Measurements from ENCODE around the gene EIF4H. TPM values are rescaled to one million over a fixed set of nuclear protein-coding genes. Genes with fewer than 3 reads are reported as not detected.
"Not testable (repeated sequence)": the region's sequence is repeated elsewhere in the genome, so short reads cannot be mapped to it uniquely, and the experiment has no call there.

Gene EIF4H
- total and polyA plus RNA-seq, 2 experiments from 2014 or later = 183 to 309 TPM

DNA sequence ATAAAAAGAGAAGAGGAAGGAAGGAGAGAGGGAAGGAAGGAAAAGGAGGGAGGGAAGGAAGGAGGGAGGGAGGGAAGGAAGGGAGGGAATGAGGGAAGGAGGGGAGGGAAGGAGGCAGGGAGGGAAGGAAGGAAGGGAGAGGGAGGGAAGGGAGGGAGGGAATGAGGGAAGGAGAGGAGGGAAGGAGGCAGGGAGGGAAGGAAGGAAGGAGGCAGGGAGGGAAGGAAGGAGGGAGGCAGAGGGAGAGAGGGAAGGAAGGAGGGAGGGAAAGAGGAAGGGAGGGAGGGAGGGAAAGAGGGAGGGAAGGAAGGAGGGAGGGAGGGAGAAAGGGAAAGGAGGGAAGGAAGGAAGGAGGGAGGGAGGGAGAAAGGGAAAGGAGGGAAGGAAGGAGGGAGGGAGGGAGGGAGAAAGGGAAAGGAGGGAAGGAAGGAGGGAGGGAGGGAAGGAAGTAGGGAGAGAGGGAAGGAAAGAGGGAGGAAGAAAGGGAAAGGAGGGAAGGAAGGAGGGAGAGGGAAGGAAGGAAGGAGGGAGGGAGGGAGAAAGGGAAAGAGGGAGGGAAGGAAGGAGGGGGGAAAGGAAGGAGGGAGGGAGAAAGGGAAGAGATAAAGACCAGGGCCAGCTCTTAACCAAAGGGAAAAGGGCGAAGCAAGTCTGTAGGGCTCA is 29.9 kb downstream of the EIF4H start (continued):
- TF ChIP-seq, protein P1, sequence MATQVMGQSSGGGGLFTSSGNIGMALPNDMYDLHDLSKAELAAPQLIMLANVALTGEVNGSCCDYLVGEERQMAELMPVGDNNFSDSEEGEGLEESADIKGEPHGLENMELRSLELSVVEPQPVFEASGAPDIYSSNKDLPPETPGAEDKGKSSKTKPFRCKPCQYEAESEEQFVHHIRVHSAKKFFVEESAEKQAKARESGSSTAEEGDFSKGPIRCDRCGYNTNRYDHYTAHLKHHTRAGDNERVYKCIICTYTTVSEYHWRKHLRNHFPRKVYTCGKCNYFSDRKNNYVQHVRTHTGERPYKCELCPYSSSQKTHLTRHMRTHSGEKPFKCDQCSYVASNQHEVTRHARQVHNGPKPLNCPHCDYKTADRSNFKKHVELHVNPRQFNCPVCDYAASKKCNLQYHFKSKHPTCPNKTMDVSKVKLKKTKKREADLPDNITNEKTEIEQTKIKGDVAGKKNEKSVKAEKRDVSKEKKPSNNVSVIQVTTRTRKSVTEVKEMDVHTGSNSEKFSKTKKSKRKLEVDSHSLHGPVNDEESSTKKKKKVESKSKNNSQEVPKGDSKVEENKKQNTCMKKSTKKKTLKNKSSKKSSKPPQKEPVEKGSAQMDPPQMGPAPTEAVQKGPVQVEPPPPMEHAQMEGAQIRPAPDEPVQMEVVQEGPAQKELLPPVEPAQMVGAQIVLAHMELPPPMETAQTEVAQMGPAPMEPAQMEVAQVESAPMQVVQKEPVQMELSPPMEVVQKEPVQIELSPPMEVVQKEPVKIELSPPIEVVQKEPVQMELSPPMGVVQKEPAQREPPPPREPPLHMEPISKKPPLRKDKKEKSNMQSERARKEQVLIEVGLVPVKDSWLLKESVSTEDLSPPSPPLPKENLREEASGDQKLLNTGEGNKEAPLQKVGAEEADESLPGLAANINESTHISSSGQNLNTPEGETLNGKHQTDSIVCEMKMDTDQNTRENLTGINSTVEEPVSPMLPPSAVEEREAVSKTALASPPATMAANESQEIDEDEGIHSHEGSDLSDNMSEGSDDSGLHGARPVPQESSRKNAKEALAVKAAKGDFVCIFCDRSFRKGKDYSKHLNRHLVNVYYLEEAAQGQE (IDR thresholded peaks at IDR 0.05; ENCODE audit: unreplicated experiment) = no peak
- TF ChIP-seq EZH2phosphoT487 (IDR thresholded peaks at IDR 0.05; ENCODE audit: unreplicated experiment) (no peak), POLR2AphosphoS5 (IDR thresholded peaks at IDR 0.05; ENCODE audit: low read depth) (no peak), STAT1 (IDR thresholded peaks at IDR 0.05; ENCODE audit: unreplicated experiment) (no peak), EZH2 (IDR thresholded peaks at IDR 0.05; ENCODE audit: low read depth, unreplicated experiment) (no peak)
- TF ChIP-seq, protein P2, sequence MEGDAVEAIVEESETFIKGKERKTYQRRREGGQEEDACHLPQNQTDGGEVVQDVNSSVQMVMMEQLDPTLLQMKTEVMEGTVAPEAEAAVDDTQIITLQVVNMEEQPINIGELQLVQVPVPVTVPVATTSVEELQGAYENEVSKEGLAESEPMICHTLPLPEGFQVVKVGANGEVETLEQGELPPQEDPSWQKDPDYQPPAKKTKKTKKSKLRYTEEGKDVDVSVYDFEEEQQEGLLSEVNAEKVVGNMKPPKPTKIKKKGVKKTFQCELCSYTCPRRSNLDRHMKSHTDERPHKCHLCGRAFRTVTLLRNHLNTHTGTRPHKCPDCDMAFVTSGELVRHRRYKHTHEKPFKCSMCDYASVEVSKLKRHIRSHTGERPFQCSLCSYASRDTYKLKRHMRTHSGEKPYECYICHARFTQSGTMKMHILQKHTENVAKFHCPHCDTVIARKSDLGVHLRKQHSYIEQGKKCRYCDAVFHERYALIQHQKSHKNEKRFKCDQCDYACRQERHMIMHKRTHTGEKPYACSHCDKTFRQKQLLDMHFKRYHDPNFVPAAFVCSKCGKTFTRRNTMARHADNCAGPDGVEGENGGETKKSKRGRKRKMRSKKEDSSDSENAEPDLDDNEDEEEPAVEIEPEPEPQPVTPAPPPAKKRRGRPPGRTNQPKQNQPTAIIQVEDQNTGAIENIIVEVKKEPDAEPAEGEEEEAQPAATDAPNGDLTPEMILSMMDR (conservative IDR thresholded peaks at IDR 0.05; ENCODE audit: low read depth in 2 of 2) = no peak
- TF ChIP-seq, protein P3, sequence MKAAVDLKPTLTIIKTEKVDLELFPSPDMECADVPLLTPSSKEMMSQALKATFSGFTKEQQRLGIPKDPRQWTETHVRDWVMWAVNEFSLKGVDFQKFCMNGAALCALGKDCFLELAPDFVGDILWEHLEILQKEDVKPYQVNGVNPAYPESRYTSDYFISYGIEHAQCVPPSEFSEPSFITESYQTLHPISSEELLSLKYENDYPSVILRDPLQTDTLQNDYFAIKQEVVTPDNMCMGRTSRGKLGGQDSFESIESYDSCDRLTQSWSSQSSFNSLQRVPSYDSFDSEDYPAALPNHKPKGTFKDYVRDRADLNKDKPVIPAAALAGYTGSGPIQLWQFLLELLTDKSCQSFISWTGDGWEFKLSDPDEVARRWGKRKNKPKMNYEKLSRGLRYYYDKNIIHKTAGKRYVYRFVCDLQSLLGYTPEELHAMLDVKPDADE (IDR thresholded peaks at IDR 0.05) = no peak

DNA sequence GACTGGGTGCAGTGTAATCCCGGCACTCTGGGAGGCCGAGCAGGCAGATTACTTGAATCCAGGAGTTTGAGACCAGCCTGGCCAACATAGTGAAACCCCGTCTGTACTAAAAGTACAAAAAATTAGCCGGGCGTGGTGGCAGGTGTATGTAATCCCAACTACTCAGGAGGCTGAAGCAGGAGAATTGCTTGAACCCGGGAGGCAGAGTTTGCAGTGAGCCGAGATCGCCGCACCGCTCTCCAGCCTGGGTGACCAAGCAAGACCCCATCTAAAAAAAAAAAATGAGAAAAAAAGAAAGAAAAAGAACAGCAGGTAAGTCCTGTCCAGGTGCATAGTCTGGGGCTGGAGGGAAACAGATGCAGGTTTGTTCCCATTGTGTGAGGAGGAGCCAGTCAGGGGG is 31.9 kb downstream of the EIF4H start:
- not testable (repeated sequence) for H3K79me2 ChIP-seq (replicated peaks; ENCODE audit: insufficient read depth); DNase-seq (ENCODE audit: low spot score); H3K27ac ChIP-seq (ENCODE audit: low read depth); H3K36me3 Mint-ChIP-seq (ENCODE audit: low read depth); H3K4me1 Mint-ChIP-seq; H3K27ac Mint-ChIP-seq; H3K9me3 Mint-ChIP-seq; H3K27me3 ChIP-seq (ENCODE audit: insufficient read depth); H3K4me2 ChIP-seq; H3F3A ChIP-seq (replicated peaks; ENCODE audit: low read depth); ATAC-seq; H3K4me3 Mint-ChIP-seq; H3K4me1 ChIP-seq (ENCODE audit: insufficient read depth); H3K9me2 ChIP-seq (ENCODE audit: insufficient read depth); H3K36me3 ChIP-seq (ENCODE audit: insufficient read depth); H2AFZ ChIP-seq; H4K20me1 ChIP-seq (replicated peaks; ENCODE audit: insufficient read depth); H3K4me3 ChIP-seq
- peaks cover 18% of the 10 kb centered on the region for H3K27me3 Mint-ChIP-seq (ENCODE audit: insufficient read depth, low read depth, poor library complexity)

Measured in GM23338 (cell line).